GM19328 (cell line): ENCODE results near the gene PLPPR3.

Experiments
- ATAC-seq: cut with Tn5 transposase; IDR thresholded peaks from one replicate; pipeline ENCODE4 v1.9.1; 2021; ENCODE audit warnings: mild to moderate bottlenecking, moderate library complexity; ENCODE audit not compliant: unreplicated experiment

The PLPPR3 gene

GRCh38 chr19:810077-810855 is 11.5 kb downstream of the PLPPR3 start:
- no peak for ATAC-seq

- ATAC-seq = no peak
Measured at GRCh38 chr19:808423-808775, 13.4 kb downstream of the PLPPR3 start.

GRCh38 chr19:807627-808422 is 13.9 kb downstream of the PLPPR3 start:
- no peak for ATAC-seq

GRCh38 chr19:806815-807421 is 14.8 kb downstream of the PLPPR3 start:
- ATAC-seq = no peak

GRCh38 chr19:805600-806550 is 15.9 kb downstream of the PLPPR3 start:
- ATAC-seq = no peak

GRCh38 chr19:805166-805551 is 16.6 kb downstream of the PLPPR3 start:
- no peak for ATAC-seq

- ATAC-seq = no peak
Measured at GRCh38 chr19:804419-805165, 17.2 kb downstream of the PLPPR3 start.

- no peak for ATAC-seq
Measured at GRCh38 chr19:803686-804418, 17.9 kb downstream of the PLPPR3 start.

GRCh38 chr19:803099-803561 is 18.6 kb downstream of the PLPPR3 start:
- ATAC-seq = no peak

GRCh38 chr19:802498-803098 is 19.2 kb downstream of the PLPPR3 start:
- ATAC-seq = no peak

- ATAC-seq = no peak
Measured at GRCh38 chr19:801861-802497, 19.8 kb downstream of the PLPPR3 start.

- ATAC-seq = no peak
Measured at GRCh38 chr19:801030-801860, 20.5 kb downstream of the PLPPR3 start.

GRCh38 chr19:800360-801029 is 21.3 kb downstream of the PLPPR3 start:
- no peak for ATAC-seq

GRCh38 chr19:799076-799881 is 22.5 kb downstream of the PLPPR3 start:
- no peak for ATAC-seq

- ATAC-seq = no peak
Measured at GRCh38 chr19:798415-799075, 23.2 kb downstream of the PLPPR3 start.
